Activated CD8-positive, alpha-beta memory T cell treated with anti-CD3 and anti-CD28 coated beads, Interleukin-2, amount 50 U/mL, for 24 hours (primary cell): ENCODE results near the gene COX6A1.
"Not testable (repeated sequence)": the region's sequence is repeated elsewhere in the genome, so short reads cannot be mapped to it uniquely, and the experiment has no call there.

Experiments
- DNase-seq: peaks from one replicate; pipeline ENCODE4 v3.0.0-alpha.2; 2020; ENCODE audit errors: extremely low read depth

Gene COX6A1

DNA sequence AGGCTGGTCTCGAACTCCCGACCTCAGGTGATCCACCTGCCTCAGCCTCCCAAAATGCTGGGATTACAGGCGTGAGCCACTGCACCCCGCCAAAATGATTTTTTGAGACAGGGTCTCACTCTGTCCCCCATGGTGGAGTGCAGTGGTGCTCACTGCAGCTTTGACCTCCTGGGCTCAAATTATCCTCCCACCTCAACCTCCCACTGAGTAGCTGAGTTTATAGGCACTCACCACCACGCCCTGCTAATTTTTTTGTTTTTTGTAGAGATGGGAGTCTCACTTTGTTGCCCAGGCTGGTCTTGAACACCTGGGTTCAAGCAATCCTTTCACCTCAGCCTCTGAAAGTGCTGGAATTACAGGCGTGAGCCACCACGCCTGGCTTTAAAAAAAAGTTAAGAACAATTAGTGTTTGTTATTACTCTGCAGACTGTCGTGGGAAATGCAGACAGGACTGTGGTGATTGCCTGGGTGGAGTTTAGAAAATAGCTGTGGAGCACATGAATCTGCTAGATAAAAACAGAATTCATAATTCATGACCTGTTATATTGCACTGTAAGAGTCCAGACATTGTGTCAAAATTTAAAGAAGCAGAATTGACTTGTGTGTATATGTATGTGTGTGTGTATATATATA, 9.2 kb upstream of the COX6A1 start:
- DNase-seq, result no peak

GRCh38 chr12:120429368-120429767, 8.5 kb upstream of the COX6A1 start:
- DNase-seq, result no peak

GRCh38 chr12:120432772-120433525, 5.0 kb upstream of the COX6A1 start:
- DNase-seq, result no peak

DNA sequence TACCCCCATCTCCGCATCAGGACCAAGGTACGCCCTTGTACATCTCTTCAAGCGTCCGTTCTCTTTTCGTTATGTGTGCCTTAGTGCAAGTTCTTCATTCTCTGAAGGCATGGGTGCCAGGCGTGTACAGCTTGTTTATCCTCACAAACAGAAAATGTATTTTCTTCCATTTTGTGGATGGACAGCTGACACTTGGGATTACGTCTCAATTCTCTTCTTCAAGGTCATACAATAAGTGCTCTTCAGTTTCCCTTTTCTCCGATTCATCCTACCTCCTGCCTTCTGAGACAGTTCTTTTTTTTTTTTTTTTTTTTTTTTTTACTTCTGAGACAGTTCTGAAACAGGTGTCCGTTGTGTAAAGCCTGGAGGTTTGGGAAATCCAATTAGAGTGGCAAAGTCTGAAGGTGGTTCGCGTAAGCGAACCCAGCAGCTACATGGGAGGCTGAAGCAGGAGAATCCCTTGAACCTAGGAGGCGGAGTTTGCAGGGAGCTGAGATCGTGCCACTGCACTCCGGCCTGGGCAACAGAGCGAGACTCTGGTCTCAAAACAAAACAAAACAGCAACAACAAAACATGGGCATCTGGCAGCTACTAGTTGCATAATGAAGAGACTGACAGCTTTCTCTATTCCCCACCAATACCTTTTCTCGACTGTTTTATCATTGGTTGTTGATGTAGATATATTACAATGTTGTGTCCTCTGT, 734 bp downstream of the COX6A1 start:
- DNase-seq, result no peak

DNA sequence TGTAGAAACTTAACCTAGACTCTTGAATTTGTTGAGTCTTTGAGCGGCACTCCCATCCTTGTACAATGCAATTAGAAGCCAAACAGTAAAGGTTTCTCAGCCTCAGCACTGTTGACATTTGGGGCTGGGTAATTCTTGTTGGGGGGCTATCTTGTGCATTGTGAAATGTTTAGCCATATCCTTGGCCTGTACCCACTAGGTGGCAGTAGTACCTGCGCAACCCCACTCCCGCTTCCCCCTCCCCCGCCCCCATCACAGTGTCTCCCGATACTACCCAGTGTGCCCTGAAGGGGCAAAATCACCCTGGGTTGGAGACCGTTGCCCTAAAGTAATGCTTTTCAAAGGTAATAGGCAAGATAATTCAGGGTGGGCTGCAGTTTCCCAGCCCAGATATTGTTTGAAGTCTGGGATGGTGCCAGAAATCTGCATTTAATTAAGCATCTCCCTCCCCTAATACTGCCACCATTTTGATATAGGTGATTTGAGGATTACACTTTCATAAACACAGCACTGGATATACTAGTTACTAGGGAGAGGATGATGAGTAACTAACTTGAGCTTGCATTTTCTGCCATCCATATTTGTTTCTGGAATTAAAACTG, 1.8 kb downstream of the COX6A1 start:
- DNase-seq, result peak; percentile 44

DNA sequence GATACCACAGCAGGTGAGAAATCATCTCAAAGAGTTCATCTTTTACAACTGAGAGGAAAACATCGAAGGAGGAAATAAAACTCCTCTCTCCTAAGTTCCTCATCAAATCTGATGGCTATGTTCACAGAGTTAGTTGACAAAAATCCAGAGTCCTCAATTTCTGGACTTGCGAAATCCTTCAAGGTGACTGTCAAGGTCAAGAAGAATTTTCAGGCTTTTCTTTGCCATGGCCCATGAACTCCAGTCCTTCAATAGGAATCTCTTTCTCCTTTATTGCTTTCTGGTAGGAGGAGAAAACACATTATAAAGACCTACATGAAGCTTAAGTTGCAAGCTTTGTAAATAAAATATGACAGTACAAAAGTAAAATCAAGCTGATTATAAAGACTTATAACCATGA, 6.8 kb downstream of the COX6A1 start:
- no peak for DNase-seq

GRCh38 chr12:120445911-120446843, 8.3 kb downstream of the COX6A1 start, which contains the start of the genes GATC and TRIAP1:
Gene GATC, plus strand, starts transcription at chr12:120446444. Its CDS starts 37 bp downstream, at chr12:120446481.
Gene TRIAP1, minus strand, starts transcription at chr12:120446384. Its CDS starts 12 bp downstream, at chr12:120446372.
- peak; percentile 68 for DNase-seq

DNA sequence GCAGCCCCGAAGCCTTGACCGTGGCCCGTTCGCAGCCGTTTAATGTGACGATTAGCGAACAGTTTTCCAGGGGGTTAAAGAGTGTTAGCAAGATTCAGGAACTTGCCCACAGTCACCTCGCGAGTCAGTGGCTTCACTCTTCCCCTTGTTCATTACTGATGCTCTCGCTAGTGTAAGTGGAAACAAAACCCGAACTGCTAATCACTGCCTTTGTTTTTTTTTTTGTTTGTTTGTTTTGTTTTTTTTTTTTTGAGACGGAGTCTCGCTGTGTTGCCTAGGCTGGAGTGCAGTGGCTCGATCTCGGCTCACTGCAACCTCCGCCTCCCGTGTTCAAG, 8.9 kb downstream of the COX6A1 start:
- DNase-seq, result not testable (repeated sequence)

- DNase-seq, result no peak
Observed at GRCh38 chr12:120447992-120448391, 10.1 kb downstream of the COX6A1 start.

DNA sequence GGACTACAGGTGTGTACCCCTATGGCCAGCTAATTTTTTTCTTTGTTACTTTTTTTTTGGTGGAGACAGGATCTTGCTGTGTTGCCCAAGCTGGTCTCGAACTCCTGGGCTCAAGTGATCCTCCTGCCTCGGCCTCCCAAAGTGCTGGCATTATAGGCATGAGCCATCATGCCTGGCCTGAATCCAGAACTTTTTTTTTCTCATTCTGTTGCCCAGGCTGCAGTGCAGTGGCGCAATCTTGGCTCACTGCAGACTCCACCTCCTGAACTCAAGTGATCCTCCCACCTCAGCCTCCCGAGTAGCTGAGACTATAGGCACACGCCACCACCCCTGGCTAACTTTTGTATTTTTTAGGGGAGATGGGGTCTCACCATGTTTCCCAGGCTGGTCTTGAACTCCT, 14.6 kb downstream of the COX6A1 start:
- DNase-seq, result not testable (repeated sequence)

GRCh38 chr12:120453060-120453750, 15.3 kb downstream of the COX6A1 start:
- no peak for DNase-seq

- no peak for DNase-seq
Observed at GRCh38 chr12:120453977-120454376, 16.1 kb downstream of the COX6A1 start.

- no peak for DNase-seq
Observed at GRCh38 chr12:120455302-120455701, 17.4 kb downstream of the COX6A1 start.

GRCh38 chr12:120457133-120457532, 19.2 kb downstream of the COX6A1 start:
- no peak for DNase-seq

GRCh38 chr12:120460157-120460556, 22.2 kb downstream of the COX6A1 start:
- no peak for DNase-seq

DNA sequence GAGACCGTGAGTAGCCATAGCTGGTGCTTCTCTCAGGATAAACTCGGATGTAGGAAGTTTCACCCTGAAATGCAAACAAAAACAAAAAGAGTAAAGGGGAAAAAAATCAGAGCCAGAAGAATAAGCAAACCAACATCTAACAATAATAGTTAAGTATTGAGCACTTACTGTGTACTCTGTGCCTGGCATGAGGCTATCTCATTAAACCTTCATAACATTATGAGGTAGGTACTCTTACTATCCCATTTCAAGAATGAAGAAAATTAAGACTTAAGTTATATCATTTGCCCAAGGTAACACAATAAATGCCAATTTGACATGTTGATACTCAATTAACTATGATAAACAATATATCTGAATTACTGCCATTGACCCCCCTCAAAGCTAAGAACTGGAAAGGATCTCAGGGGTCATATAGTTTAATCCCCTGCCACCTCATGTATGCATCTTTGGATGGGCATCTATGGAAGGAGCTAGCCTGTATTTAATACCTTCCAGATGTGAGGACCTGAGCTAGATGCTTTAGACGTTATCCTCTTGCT, 24.3 kb downstream of the COX6A1 start:
- no peak for DNase-seq

- no peak for DNase-seq
Observed at GRCh38 chr12:120463712-120464111, 25.8 kb downstream of the COX6A1 start.

DNA sequence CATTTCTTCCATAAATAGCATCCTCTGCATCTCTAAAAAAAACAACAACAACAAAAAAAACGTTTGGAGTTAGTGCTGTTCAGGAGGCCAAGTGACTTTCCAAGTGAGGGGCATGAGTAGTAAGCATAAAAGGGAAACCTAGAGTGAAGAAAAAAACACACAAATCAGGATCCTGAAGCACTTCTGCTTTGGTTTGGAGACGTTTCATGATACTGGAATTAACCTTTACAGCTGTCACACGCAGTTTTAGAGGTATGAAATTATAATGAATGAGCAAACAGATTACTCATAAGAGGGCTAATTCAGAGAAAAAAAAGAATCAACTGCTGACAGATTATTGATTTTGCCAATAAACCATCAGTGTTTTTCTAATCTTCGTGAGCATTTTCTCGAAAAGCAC, 27.8 kb downstream of the COX6A1 start:
- DNase-seq, result no peak

GRCh38 chr12:120466560-120467315, 28.8 kb downstream of the COX6A1 start:
- no peak for DNase-seq

DNA sequence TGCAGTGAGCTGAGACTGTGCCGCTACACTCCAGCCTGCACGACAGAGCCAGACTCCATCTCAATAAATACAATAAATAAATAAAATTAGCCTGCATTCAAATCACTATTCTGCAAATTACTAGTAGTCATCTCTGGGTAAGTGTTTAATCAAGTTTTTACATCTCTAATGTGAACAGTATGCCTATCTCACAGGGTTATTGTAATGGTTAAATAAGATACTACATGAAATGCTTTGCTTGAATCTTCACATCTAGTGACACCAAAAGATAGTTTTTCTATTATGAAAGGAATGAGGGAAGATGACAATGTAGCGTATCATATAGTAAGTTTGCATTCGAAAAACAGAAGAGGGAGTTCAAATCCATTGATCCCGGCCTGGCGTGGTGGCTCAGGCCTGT, 29.5 kb downstream of the COX6A1 start:
- DNase-seq, result no peak
